Dendritic cell treated with granulocyte-macrophage colony-stimulating factor and Interleukin-4, amounts not matched to agents 40 ng/mL and 50 ng/mL, for 4 days (primary cell): ENCODE data around the gene STAT1.

Experiments
- H3K27ac Mint-ChIP-seq: one replicate; pipeline ENCODE4 v1.8.0; 2022; ENCODE audit warnings: mild to moderate bottlenecking, mixed read lengths
- H3K27me3 Mint-ChIP-seq: one replicate; pipeline ENCODE4 v1.8.0; 2022; ENCODE audit warnings: mild to moderate bottlenecking, mixed read lengths
- H3K36me3 Mint-ChIP-seq: one replicate; pipeline ENCODE4 v1.8.0; 2022; ENCODE audit warnings: low read depth, mixed read lengths
- H3K4me1 Mint-ChIP-seq: one replicate; pipeline ENCODE4 v1.8.0; 2022; ENCODE audit warnings: low read depth, mixed read lengths
- H3K4me3 Mint-ChIP-seq: one replicate; pipeline ENCODE4 v1.8.0; 2022; ENCODE audit warnings: mild to moderate bottlenecking, moderate library complexity, mixed read lengths
- H3K9me3 Mint-ChIP-seq: one replicate; pipeline ENCODE4 v1.8.0; 2022; ENCODE audit warnings: mixed read lengths
- intact Hi-C: fragments of 100-400 bp; cut with micrococcal nuclease; formaldehyde crosslinking; loops from one replicate; pipeline ENCODE4 v1.15.0; 2022

The STAT1 gene

DNA sequence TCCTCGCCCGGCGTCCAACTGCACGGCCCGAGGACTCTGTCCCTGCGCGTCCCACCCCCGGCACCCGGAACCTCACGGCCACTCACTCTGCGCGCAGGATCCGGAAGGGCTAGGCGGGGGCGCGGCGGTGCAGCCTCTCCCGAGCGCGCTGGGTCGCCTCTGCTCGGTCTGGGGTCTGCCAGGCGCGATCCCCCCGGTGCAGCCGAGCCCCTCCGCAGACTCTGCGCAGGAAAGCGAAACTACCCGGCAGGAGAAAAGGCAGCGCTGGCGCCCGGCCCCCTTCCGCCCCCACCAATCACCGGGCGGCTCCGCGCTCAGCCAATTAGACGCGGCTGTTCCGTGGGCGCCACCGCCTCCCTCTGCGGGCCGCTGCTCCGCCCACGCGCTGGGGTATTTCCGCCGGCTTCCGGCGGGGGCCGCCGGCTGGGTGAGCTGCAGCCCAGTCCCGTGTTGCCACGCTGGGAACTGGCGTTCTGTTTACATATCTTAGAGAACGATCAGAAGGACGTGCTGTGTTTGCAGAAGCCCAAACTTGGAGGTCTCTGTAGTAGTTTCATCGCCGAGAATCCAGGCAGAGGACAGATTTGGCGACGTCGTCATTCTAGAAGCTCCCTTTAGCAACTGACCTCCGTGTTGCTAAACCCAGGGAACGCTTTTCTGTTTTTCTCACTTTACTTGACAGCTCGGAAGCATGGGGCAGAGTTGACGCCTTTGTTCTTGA is at the start of gene STAT1:
TSS of gene STAT1 (minus strand) at position 240 of the 721 bp plus-strand sequence. CDS start 4,168 bp downstream, outside the sequence.
- intact Hi-C loops: loop anchor here (1.0 to 10.0 kb wide), 2 partner anchors 7 to 359 kb away; no protein-coding TSS in a partner anchor
- Mint-ChIP-seq H3K9me3 (no peaks in the 10 kb centered on the region), H3K4me3 (no peak within 1 kb of the TSS), H3K27me3 (no peaks in the 10 kb centered on the region), H3K36me3 (peaks cover 13% of the 10 kb centered on the region), H3K27ac (no peak within 1 kb of the TSS), H3K4me1 (peaks cover 18% of the 10 kb centered on the region)

DNA sequence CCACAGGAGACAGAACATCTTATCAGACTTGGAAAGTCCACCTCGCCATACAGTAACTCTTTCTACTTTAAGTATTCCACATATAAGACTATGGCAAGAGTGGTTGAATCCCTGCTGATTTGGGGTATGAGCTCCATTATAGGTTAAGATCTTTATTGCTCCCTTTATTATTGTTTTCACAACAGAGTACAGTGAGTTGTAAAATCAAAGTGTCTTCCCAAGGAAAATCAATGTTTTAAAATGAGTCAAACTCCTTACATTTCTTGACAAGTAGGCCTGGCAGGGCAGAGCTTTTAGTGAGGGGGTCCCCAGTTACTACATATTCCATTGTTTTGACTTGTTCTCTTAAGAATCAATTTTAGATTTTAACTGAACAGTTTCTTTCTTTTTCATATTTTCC is 49.6 kb upstream of the STAT1 start:
- no peaks in the 10 kb centered on the region for H3K36me3 Mint-ChIP-seq
- no peaks in the 10 kb centered on the region for H3K9me3 Mint-ChIP-seq
- H3K27me3 Mint-ChIP-seq: no peaks in the 10 kb centered on the region
- H3K4me3 Mint-ChIP-seq: no peak overlapping the region
- H3K27ac Mint-ChIP-seq: no peak overlapping the region
- intact Hi-C loops: no loop called here
- peaks cover 13% of the 10 kb centered on the region for H3K4me1 Mint-ChIP-seq

DNA sequence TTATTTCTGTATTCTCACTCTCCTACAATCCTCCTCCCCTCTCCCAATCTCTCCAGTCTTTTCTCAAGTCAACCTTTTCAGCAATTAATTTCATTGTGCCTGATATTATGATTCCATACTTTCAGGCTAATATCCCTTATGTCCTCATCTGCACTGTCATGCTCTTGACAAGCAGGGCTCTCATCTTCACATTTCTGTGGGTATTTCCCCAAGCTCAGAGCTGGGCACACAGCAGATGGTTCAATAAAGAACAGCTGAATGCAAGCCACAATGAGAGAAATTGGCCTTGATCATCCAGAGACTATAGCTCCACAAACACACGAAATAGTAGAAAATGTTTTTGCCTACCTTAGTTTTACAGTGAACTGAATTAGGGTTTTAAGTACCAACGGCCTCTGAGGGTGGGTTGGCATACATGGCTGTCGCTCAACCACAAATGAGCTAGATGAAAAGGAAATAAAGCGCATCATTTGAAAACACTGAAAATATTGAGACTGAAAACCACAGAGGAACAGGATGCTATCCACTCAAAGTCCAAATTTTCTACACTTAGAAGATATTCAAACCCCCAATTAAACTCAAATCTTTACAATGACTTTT is 47.5 kb upstream of the STAT1 start:
- intact Hi-C loops: no loop called here
- no peak overlapping the region for H3K27ac Mint-ChIP-seq
- no peaks in the 10 kb centered on the region for H3K9me3 Mint-ChIP-seq
- peaks cover 17% of the 10 kb centered on the region for H3K4me1 Mint-ChIP-seq
- H3K4me3 Mint-ChIP-seq: no peak overlapping the region
- no peaks in the 10 kb centered on the region for H3K27me3 Mint-ChIP-seq
- H3K36me3 Mint-ChIP-seq: no peaks in the 10 kb centered on the region

DNA sequence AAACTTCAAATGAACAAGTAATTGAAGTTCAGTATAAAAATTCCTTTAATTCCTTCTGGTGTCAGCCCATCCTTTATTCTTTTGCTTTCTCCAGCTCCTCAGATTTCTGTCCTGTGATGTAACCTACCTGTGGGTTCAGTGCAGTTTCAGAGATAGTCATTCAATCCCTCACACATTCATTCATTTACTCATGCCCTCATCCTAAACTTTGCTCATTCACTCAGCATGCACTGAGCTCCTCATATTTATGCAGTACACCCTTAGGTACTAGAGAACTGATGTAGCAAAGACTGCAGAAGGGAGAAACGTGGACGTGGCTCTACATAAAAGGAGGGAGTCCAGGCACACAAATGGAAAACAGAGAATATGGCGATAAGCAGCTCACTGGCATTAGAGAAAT is 45.3 kb upstream of the STAT1 start:
- no peaks in the 10 kb centered on the region for H3K9me3 Mint-ChIP-seq
- H3K27me3 Mint-ChIP-seq: no peaks in the 10 kb centered on the region
- H3K36me3 Mint-ChIP-seq: no peaks in the 10 kb centered on the region
- no peak overlapping the region for H3K4me3 Mint-ChIP-seq
- H3K4me1 Mint-ChIP-seq: peaks cover 12% of the 10 kb centered on the region
- intact Hi-C loops: loop anchor here (10.0 kb wide), 1 partner anchor 465 kb away; no protein-coding TSS in a partner anchor
- no peak overlapping the region for H3K27ac Mint-ChIP-seq

DNA sequence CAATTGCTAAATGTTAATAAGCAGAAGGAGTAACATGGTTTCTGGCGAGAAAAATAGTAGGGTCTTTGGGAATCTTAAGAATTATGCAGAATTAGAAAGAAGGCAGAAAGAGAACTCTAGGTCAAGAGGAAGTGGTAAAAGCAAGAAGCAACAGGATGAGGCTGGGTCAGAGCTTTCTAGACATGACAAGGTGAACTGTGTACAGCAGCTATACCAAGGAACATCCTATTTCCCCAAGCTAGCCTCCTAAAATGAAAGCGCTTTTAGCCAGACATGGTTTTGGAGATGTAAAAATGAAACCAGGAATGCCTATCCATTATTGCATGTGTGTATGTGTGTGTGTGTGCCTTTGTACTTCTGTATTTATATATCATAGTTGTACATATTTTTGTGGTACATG is 42.3 kb upstream of the STAT1 start:
- no peaks in the 10 kb centered on the region for H3K36me3 Mint-ChIP-seq
- no peaks in the 10 kb centered on the region for H3K9me3 Mint-ChIP-seq
- H3K4me3 Mint-ChIP-seq: no peak overlapping the region
- H3K27ac Mint-ChIP-seq: no peak overlapping the region
- H3K27me3 Mint-ChIP-seq: peaks cover 3% of the 10 kb centered on the region
- intact Hi-C loops: loop anchor here (10.0 kb wide), 1 partner anchor 469 kb away; no protein-coding TSS in a partner anchor
- H3K4me1 Mint-ChIP-seq: peaks cover 11% of the 10 kb centered on the region

DNA sequence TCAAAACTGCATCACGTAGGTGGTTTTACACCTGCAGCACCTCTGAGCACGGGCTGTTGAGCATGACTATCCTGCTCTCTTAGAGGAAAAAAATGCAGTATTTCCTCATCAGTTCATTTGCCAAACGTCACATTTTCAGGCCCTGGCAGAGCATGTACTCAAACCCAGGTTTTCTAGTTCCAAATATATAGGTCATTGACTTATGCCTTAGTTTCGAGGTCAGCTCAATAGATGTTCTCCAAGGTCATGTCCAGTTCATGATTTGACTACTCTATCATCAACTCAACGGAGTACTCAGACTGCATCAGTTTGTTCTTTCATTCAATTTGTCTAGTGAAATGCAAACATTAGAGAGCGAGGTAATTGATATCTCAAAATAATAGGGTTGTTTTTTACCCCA is 39.3 kb upstream of the STAT1 start:
- H3K4me3 Mint-ChIP-seq: no peak overlapping the region
- peaks cover 7% of the 10 kb centered on the region for H3K27me3 Mint-ChIP-seq
- peaks cover 11% of the 10 kb centered on the region for H3K4me1 Mint-ChIP-seq
- H3K36me3 Mint-ChIP-seq: no peaks in the 10 kb centered on the region
- intact Hi-C loops: loop anchor here (2.0 to 10.0 kb wide), 2 partner anchors 100 to 472 kb away; no protein-coding TSS in a partner anchor
- no peak overlapping the region for H3K27ac Mint-ChIP-seq
- no peaks in the 10 kb centered on the region for H3K9me3 Mint-ChIP-seq

- intact Hi-C loops: loop anchor here (2.0 to 10.0 kb wide), 2 partner anchors 101 to 473 kb away; no protein-coding TSS in a partner anchor
- Mint-ChIP-seq H3K27ac (no peak overlapping the region), H3K36me3 (no peaks in the 10 kb centered on the region), H3K27me3 (peaks cover 7% of the 10 kb centered on the region), H3K4me3 (no peak overlapping the region), H3K4me1 (peaks cover 10% of the 10 kb centered on the region), H3K9me3 (no peaks in the 10 kb centered on the region)
Observed at GRCh38 chr2:191051825-191052778, 38.1 kb upstream of the STAT1 start.

- H3K9me3 Mint-ChIP-seq: no peaks in the 10 kb centered on the region
- no peaks in the 10 kb centered on the region for H3K36me3 Mint-ChIP-seq
- no peak overlapping the region for H3K27ac Mint-ChIP-seq
- intact Hi-C loops: loop anchor here (10.0 kb wide), 1 partner anchor 474 kb away; no protein-coding TSS in a partner anchor
- no peak overlapping the region for H3K4me3 Mint-ChIP-seq
- H3K4me1 Mint-ChIP-seq: peaks cover 3% of the 10 kb centered on the region
- H3K27me3 Mint-ChIP-seq: peaks cover 7% of the 10 kb centered on the region
Observed at GRCh38 chr2:191051177-191051576, 37.2 kb upstream of the STAT1 start.

DNA sequence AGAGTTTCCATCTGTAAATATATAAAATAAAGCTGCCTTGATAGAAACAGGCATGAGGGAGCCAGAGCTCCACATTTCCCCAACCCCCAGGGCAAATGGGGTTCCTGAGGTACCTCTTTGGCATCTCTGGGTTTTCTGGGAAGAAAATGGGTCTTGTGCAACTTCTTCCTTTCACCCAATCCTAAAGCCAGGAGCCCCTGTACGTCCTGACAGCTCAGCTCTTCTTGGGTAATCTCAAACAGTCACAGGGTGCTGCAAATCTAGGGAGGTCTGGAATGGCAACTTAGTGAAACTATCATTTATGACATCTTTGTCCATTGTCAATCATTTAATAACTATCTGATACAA is 36.6 kb upstream of the STAT1 start:
- intact Hi-C loops: loop anchor here (10.0 kb wide), 1 partner anchor 474 kb away; no protein-coding TSS in a partner anchor
- H3K27me3 Mint-ChIP-seq: peaks cover 7% of the 10 kb centered on the region
- H3K9me3 Mint-ChIP-seq: no peaks in the 10 kb centered on the region
- no peaks in the 10 kb centered on the region for H3K4me1 Mint-ChIP-seq
- no peak overlapping the region for H3K4me3 Mint-ChIP-seq
- no peaks in the 10 kb centered on the region for H3K36me3 Mint-ChIP-seq
- no peak overlapping the region for H3K27ac Mint-ChIP-seq

DNA sequence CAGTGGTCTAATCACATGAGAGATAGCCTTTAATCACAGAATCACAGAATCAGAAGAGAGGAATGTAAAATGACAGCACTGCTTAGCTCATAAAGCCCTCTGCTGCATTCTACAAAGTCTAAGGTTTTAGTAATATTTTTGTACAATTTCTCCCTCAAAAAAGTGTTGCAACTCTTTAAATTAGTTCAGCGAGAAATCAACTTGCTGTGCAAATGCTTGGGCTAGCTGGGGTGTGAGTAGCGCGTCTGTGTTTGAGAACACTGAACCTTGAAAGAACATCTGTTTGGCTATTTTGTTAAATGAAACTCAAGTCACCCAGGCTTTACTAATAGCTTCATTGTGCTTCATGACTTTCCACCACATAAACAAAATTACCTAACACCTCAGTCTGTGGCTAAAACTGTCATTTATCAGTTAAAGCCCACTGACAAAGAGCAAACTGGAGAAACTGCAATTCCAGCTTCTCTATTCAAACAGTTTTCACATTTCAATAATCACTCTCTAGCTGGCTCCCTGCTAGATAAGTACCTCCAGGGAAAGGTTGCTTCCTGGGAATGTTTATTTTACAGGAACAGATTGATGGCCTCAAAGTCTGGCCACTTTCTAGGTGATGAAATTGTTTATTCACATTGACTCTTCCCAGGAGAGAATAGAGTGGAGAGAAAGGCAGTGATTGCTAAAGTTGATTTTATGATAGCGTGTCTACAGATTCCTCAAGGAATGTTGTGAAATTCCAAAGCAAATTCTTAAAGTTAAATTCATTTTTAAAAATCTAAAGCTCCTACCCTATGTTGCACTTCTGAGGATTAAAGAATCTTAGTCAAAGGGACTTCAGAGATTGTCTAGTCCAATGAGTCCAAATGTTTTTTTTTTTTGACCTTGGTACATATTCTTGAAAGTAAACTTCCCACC is 36.0 kb upstream of the STAT1 start:
- Mint-ChIP-seq H3K36me3 (no peaks in the 10 kb centered on the region), H3K4me3 (no peak overlapping the region), H3K27ac (no peak overlapping the region), H3K4me1 (no peaks in the 10 kb centered on the region), H3K27me3 (peaks cover 7% of the 10 kb centered on the region), H3K9me3 (no peaks in the 10 kb centered on the region)
- intact Hi-C loops: loop anchor here (10.0 kb wide), 1 partner anchor 475 kb away; no protein-coding TSS in a partner anchor

DNA sequence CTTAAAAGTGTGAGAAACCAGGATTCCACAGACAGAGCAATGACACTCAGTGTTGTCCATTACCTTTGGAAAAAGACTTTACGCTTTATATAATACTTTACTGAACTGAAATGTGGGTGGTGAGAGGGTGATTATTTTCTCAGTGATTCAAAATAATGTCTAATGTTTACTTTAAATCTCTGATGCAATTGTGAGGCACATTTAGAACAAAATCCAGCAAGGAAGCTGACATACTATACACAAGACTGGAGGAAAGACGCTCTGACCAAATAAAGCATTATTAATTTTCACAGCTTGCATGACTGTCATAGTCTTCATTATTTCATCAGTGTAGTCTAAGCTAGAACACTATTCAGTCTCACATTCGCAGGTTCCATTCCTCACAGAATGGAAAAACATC is 34.1 kb upstream of the STAT1 start:
- intact Hi-C loops: no loop called here
- Mint-ChIP-seq H3K4me3 (no peak overlapping the region), H3K9me3 (no peaks in the 10 kb centered on the region), H3K36me3 (no peaks in the 10 kb centered on the region), H3K27me3 (peaks cover 8% of the 10 kb centered on the region), H3K27ac (no peak overlapping the region), H3K4me1 (no peaks in the 10 kb centered on the region)

- Mint-ChIP-seq H3K36me3 (no peaks in the 10 kb centered on the region), H3K9me3 (no peaks in the 10 kb centered on the region), H3K27me3 (peaks cover 1% of the 10 kb centered on the region), H3K4me1 (peaks cover 5% of the 10 kb centered on the region), H3K27ac (no peak overlapping the region), H3K4me3 (no peak overlapping the region)
- intact Hi-C loops: no loop called here
Observed at GRCh38 chr2:191045141-191045540, 31.2 kb upstream of the STAT1 start.

- peaks cover 13% of the 10 kb centered on the region for H3K4me1 Mint-ChIP-seq
- H3K9me3 Mint-ChIP-seq: no peaks in the 10 kb centered on the region
- H3K27me3 Mint-ChIP-seq: peaks cover 1% of the 10 kb centered on the region
- H3K36me3 Mint-ChIP-seq: no peaks in the 10 kb centered on the region
- H3K27ac Mint-ChIP-seq: no peak overlapping the region
- no peak overlapping the region for H3K4me3 Mint-ChIP-seq
- intact Hi-C loops: no loop called here
Observed at GRCh38 chr2:191043438-191043837, 29.5 kb upstream of the STAT1 start.
